ENCODE data around the gene NECTIN1.

NECTIN1 gene

GRCh38 chr11:119752345-119752871 is 23.4 kb upstream of the NECTIN1 start:
- in situ Hi-C loops (cut with HindIII; ENCODE audit: low pct_unique_long_range_greater_than_20kb, low sequenced_read_pairs) = no loop called here
- DNase-seq (ENCODE audit: low read depth in 1 of 2, low spot score in 1 of 2) = no peak
- TF ChIP-seq JUND (IDR thresholded peaks at IDR 0.05; ENCODE audit: low read depth) = no peak

DNA sequence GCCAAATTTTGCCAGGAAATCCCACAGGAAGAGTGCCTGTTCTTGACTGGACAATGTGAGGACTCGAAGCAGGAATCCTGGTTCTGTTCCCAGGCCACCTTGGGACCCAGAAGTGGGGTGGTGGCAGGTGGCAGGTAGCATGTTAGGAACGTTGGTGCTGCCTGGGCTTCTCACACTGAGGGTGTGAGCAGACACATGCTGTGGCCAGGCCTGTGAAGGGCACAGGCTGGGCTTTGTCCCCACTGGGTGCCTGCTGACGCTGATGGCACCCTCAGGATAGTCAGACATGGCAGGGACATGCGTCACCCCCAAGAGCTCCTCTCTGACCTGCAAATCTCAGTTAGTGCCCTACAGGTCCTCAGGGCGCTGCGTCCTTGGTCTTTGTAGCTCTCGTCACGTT is 21.1 kb upstream of the NECTIN1 start:
- TF ChIP-seq JUND (IDR thresholded peaks at IDR 0.05; ENCODE audit: low read depth) = no peak
- in situ Hi-C loops (cut with HindIII; ENCODE audit: low pct_unique_long_range_greater_than_20kb, low sequenced_read_pairs) = no loop called here
- DNase-seq (ENCODE audit: low read depth in 1 of 2, low spot score in 1 of 2) = no peak

DNA sequence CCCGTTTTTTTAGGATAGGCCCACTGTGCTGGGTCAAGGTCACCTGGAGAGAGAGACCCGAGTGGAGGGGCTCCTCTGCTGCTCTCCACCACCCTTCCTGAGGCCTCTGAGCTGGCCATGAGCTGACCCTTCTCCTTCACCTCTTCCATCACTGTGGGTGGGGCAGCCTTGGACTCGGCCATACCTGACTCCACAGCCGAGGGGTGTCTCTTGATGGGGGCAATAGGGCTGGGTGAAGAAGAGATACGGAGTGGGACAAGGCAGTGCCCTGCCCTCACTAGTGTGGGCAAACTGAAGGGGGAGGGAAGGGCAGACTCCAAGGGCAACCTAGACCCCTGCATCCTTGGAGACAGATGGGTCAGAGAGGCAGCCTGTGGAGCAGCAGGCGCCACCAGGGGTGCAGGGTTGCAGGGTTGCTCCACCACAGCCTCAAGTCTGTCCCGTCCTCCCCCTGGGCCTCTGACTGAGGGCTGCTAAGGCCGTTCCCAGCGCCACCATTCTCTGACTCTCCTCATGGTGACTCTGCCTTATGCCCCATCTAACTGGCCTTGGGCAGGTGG is 20.1 kb upstream of the NECTIN1 start:
- in situ Hi-C loops (cut with HindIII; ENCODE audit: low pct_unique_long_range_greater_than_20kb, low sequenced_read_pairs) = no loop called here
- no peak for TF ChIP-seq JUND (IDR thresholded peaks at IDR 0.05; ENCODE audit: low read depth)
- no peak for DNase-seq (ENCODE audit: low read depth in 1 of 2, low spot score in 1 of 2)

DNA sequence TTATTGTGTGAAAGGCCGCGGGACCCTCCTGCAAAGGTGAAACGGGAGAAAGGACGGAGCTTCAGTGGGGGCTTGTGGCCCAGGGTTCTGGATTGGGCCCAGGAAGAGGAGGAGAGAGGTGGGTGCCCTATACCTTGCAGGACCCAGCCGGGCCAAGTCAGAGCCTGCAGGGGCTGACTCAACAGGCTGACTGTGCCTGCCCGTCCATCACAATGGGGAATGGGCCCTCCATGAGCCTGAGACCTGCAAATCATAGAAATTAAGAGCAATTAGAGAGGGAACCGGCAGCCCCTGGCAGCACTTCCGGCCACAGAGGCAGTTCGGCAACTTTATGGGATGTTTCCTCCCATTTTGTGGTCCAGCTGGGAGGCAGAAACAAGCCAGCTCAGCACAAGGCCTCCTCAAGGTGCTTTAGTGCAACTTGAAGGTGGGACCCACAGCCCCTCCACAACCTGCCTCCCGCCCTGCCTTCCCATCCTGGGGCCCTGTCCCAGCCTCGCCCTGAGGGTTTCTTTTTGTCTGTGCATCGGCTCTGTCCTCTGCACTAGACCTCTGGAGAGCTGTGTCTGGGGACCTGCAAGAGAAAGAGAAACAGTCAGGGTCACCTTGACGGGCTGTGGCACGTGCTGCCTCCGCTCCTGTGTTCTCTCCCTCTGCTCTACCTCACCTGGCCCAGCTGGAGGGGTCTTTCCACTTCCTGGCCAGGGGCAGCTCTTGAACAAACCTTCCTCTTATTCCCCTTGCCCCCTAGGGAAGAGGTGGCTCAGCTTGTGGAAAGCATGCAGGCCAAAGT is 19.1 kb upstream of the NECTIN1 start:
- no peak for DNase-seq (ENCODE audit: low read depth in 1 of 2, low spot score in 1 of 2)
- no peak for TF ChIP-seq JUND (IDR thresholded peaks at IDR 0.05; ENCODE audit: low read depth)
- in situ Hi-C loops (cut with HindIII; ENCODE audit: low pct_unique_long_range_greater_than_20kb, low sequenced_read_pairs) = no loop called here

DNA sequence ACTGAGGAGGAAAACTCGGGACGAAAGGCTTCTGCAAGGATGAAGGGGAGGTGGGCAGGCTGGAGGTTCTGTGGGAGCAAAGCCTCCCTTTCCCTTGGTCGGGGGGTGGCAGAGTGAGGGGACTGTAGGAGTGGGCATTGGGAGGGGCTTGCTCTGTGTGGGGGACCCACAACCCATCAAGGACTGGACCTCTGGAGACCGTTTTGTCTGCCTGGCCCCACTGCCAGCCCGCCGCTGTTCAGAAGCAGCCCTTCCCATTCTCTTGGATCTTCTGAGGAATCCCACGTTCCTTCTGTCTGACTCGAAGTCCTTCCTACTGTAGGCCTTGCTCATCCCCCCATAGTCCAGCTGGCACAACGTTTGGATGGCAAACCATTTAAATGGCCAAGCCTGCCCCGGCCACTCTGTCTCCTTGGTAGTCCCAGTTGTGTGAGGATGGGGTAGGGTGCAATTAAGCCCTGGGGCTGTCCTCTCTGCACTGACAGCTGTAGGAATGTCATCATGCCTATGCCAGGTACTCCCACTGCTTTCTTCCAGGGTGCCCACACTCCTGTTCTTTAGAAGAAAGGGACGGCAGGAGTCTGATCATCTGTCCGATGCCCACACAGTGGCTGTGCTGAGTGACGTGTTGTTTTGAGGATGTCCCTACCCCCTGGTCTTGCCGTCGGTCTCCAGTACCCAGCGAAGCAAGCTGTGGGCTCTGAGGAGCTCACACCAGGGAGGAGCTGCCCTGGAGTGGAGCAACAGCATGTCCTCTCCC is 17.0 kb upstream of the NECTIN1 start:
- no peak for TF ChIP-seq JUND (IDR thresholded peaks at IDR 0.05; ENCODE audit: low read depth)
- DNase-seq (ENCODE audit: low read depth in 1 of 2, low spot score in 1 of 2) = no peak
- in situ Hi-C loops (cut with HindIII; ENCODE audit: low pct_unique_long_range_greater_than_20kb, low sequenced_read_pairs) = no loop called here

GRCh38 chr11:119745112-119745511 is 16.1 kb upstream of the NECTIN1 start:
- in situ Hi-C loops (cut with HindIII; ENCODE audit: low pct_unique_long_range_greater_than_20kb, low sequenced_read_pairs) = no loop called here
- DNase-seq (ENCODE audit: low read depth in 1 of 2, low spot score in 1 of 2) = no peak
- TF ChIP-seq JUND (IDR thresholded peaks at IDR 0.05; ENCODE audit: low read depth) = no peak

- in situ Hi-C loops (cut with HindIII; ENCODE audit: low pct_unique_long_range_greater_than_20kb, low sequenced_read_pairs) = no loop called here
- no peak for DNase-seq (ENCODE audit: low read depth in 1 of 2, low spot score in 1 of 2)
- no peak for TF ChIP-seq JUND (IDR thresholded peaks at IDR 0.05; ENCODE audit: low read depth)
Measured at GRCh38 chr11:119744577-119744976, 15.6 kb upstream of the NECTIN1 start.

- in situ Hi-C loops (cut with HindIII; ENCODE audit: low pct_unique_long_range_greater_than_20kb, low sequenced_read_pairs) = no loop called here
- no peak for DNase-seq (ENCODE audit: low read depth in 1 of 2, low spot score in 1 of 2)
- no peak for TF ChIP-seq JUND (IDR thresholded peaks at IDR 0.05; ENCODE audit: low read depth)
Measured at GRCh38 chr11:119743006-119743405, 14.0 kb upstream of the NECTIN1 start.

DNA sequence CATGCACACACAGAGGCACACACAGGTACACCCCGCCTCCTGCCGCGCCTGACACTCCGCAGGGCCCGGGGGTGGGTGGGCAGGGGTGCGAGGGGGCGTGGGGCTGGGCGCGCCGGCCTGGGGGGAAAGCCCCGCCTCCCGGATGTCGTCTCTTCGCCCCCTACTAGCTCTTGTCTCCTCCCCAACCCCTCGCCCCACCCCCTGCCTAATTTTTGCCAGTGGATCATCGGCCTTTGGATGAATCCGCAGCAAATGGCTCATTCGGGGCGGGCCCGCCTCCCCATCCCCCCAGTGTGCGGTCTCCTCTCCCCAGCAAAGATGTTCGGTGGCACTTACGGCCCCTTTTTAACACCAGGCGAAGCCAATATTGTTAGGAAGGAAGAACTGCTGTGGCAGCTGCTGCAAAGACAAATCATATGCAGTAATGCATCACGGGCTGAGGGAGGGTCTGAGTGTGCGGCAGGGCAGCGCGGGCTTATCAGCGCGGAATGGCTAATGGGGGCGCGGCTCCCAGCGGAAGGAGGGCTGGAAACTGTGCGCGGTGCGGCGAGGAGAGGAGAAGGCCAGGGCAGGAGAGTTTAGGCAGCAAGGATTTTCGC is 13.4 kb upstream of the NECTIN1 start:
- DNase-seq (ENCODE audit: low read depth in 1 of 2, low spot score in 1 of 2) = no peak
- no peak for TF ChIP-seq JUND (IDR thresholded peaks at IDR 0.05; ENCODE audit: low read depth)
- in situ Hi-C loops (cut with HindIII; ENCODE audit: low pct_unique_long_range_greater_than_20kb, low sequenced_read_pairs) = no loop called here

GRCh38 chr11:119741369-119742262 is 12.6 kb upstream of the NECTIN1 start:
- in situ Hi-C loops (cut with HindIII; ENCODE audit: low pct_unique_long_range_greater_than_20kb, low sequenced_read_pairs) = no loop called here
- TF ChIP-seq JUND (IDR thresholded peaks at IDR 0.05; ENCODE audit: low read depth) = no peak
- no peak for DNase-seq (ENCODE audit: low read depth in 1 of 2, low spot score in 1 of 2)

DNA sequence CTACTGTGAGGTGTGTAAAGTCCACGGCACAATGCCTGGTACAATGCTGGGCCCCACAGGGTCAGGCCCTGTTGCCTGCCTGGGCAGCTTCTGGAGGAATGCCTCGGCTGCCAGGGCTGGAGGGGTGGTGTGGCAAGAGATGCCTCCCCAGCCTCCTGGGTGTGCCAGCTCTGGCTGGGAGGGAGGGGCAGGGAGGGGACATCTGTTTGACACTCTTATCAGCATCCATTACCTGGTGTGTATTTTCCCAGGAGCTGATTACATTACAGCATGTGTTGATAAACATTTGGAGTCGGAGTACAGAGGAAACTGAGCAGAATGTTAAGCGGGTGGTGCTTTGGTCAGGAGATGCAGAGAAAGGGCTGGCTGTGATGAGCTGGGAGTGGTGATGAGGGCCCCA is 11.0 kb upstream of the NECTIN1 start:
- in situ Hi-C loops (cut with HindIII; ENCODE audit: low pct_unique_long_range_greater_than_20kb, low sequenced_read_pairs) = no loop called here
- no peak for DNase-seq (ENCODE audit: low read depth in 1 of 2, low spot score in 1 of 2)
- TF ChIP-seq JUND (IDR thresholded peaks at IDR 0.05; ENCODE audit: low read depth) = no peak

Data from T47D (cell line).